ENCODE results near the gene SPATS2.

Gene SPATS2

GRCh38 chr12:49567302-49567610, 200.0 kb downstream of the SPATS2 start:
- peak overlapping the region; percentile 90 for H3K4me3 ChIP-seq (ENCODE audit: low read length)
- H3K27ac ChIP-seq (ENCODE audit: low read length): peak overlapping the region; percentile 68
- H3K27me3 ChIP-seq (ENCODE audit: insufficient read depth, low read length): no peaks in the 10 kb centered on the region
- peak overlapping the region; percentile 90 for H3K9ac ChIP-seq (ENCODE audit: low read depth, low read length)
- peaks cover 6% of the 10 kb centered on the region for H3K4me1 ChIP-seq (ENCODE audit: insufficient read depth, low read length)
- H3K36me3 ChIP-seq (ENCODE audit: insufficient read depth, low read depth, low read length): peaks cover 38% of the 10 kb centered on the region
- H3K9me3 ChIP-seq (ENCODE audit: insufficient read depth, low read depth, low read length): no peaks in the 10 kb centered on the region

DNA sequence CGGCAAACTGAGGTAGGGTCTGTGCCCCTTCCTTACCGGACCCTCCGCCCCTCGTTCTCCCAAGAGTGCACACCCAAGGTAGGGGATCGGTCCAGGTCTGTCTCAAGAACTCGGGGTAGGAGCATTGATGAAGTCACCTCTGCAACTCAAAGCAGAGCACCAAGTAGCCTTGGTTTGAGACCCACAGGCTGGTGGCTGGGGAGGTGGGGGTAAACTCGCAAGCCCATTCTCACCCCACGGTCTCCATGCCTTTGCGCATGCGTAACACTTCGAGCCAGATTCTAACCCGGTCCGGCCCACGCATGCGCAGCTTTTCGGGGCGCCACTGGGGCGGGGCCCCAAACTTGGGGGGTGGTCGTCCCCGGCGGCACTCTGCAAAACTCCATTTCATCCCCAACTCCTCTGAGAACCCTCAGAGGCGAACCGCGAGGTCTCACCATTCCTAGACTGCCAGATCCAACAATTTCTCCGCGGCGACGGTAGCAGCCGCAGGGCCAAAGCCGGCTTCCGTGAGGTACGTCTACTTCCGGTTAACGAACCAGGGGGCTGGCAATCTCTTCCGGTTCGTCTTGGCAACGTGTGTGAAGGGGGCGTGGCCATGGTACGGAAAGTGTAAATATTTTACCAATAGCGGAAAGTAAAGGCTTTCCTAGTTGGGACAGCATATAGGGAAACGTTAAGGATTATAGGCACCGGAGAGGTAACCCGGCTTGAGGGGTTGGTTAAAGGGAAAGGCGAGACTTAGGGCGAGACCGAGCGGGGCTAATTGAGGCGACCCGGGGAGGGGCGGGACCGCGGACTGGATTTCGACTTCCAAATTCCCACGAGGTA, 200.6 kb downstream of the SPATS2 start, which contains the start of gene MCRS1:
MCRS1 (minus strand) TSS at position 532 of the 831 bp plus-strand sequence. CDS start 1,411 bp downstream, outside the sequence.
- H3K27ac ChIP-seq (ENCODE audit: low read length): peak within 1 kb of the TSS; percentile 68
- peaks cover 32% of the 10 kb centered on the region for H3K36me3 ChIP-seq (ENCODE audit: insufficient read depth, low read depth, low read length)
- peaks cover 6% of the 10 kb centered on the region for H3K4me1 ChIP-seq (ENCODE audit: insufficient read depth, low read length)
- no peaks in the 10 kb centered on the region for H3K9me3 ChIP-seq (ENCODE audit: insufficient read depth, low read depth, low read length)
- H3K9ac ChIP-seq (ENCODE audit: low read depth, low read length): peak within 1 kb of the TSS; percentile 90
- H3K27me3 ChIP-seq (ENCODE audit: insufficient read depth, low read length): no peaks in the 10 kb centered on the region
- H3K4me3 ChIP-seq (ENCODE audit: low read length): peak within 1 kb of the TSS; percentile 90

- H3K4me1 ChIP-seq (ENCODE audit: insufficient read depth, low read length): peaks cover 6% of the 10 kb centered on the region
- H3K27ac ChIP-seq (ENCODE audit: low read length): peak overlapping the region; percentile 68
- peak overlapping the region; percentile 90 for H3K9ac ChIP-seq (ENCODE audit: low read depth, low read length)
- no peaks in the 10 kb centered on the region for H3K27me3 ChIP-seq (ENCODE audit: insufficient read depth, low read length)
- H3K36me3 ChIP-seq (ENCODE audit: insufficient read depth, low read depth, low read length): peaks cover 26% of the 10 kb centered on the region
- peak overlapping the region; percentile 90 for H3K4me3 ChIP-seq (ENCODE audit: low read length)
- H3K9me3 ChIP-seq (ENCODE audit: insufficient read depth, low read depth, low read length): no peaks in the 10 kb centered on the region
Observed at GRCh38 chr12:49568442-49569162, 201.3 kb downstream of the SPATS2 start.
